PC-9 (cell line): Measurements from ENCODE around the gene CDC7.

Experiments used
- CTCF ChIP-seq: fragments of 200-600 bp; sonication (generic); conservative IDR thresholded peaks from 2 replicates; pipeline ENCODE4 v1.6.1; 2017; ENCODE audit warnings: mixed run types, antibody characterized with exemption, mild to moderate bottlenecking, moderate library complexity
- EZH2 ChIP-seq: fragments of 200-600 bp; sonication (generic); IDR thresholded peaks from 2 replicates; pipeline ENCODE4 v1.8.0; 2017; ENCODE audit warnings: antibody characterized with exemption, low read depth

DNA sequence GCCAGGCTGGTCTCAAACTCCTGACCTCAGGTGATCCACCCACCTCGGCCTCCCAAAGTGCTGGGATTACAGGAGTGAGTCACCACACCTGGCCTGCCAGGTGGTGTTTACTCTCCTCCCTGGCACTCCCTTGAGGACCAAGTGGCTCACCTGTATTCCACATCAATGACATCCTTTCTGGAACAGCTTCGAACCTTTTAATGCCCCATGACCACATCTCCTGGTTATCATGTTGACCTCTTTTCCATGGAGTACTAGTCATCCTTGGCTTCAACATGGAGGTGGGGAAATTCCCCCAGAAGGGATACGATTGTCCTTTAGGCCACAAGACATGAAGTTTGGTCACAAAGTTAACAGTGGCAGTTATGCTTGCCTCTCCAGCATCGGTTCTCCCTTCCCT, 66.9 kb downstream of the CDC7 start:
- TF ChIP-seq CTCF = no peak
- TF ChIP-seq EZH2 = no peak
